Naive thymus-derived CD4-positive, alpha-beta T cell (primary cell): ENCODE measurements around the gene PAK4. TPM values are rescaled to one million over a fixed set of nuclear protein-coding genes. Genes with fewer than 3 reads are reported as not detected.

Experiments used
- ATAC-seq: fragments of 150-1000 bp; cut with Tn5 transposase; 2 replicates; pipeline ENCODE4 v1.10.0; 2021; ENCODE audit warnings: mild to moderate bottlenecking, moderate library complexity
- CTCF ChIA-PET: fragments of 350-600 bp; sonication (Branson Sonifier 250); formaldehyde crosslinking; loops from one replicate; lab custom pipeline; 2021; ENCODE audit warnings: antibody characterized with exemption; lab: Charles Lee
- POLR2A ChIA-PET: fragments of 350-600 bp; sonication (Branson Sonifier 250); formaldehyde crosslinking; loops from one replicate; lab custom pipeline; 2021; ENCODE audit warnings: antibody characterized with exemption, inconsistent platforms; lab: Charles Lee
- DNase-seq, 9 donors: peaks; one replicate each; pipeline versions ENCODE4 v3.0.0 to v3.0.0-alpha.2; 2020 to 2022; ENCODE audit warnings: mixed read lengths in 1 of 9
- H3K27ac ChIP-seq: one replicate; pipeline ENCODE4 v1.7.0; 2013; ENCODE audit warnings: mild to moderate bottlenecking, low read depth, low read length, moderate library complexity
- H3K27me3 ChIP-seq, 2 donors: one replicate each; pipeline ENCODE4 v1.7.0; 2013; ENCODE audit warnings: low read length in 2 of 2, mild to moderate bottlenecking in 2 of 2, moderate library complexity in 2 of 2; ENCODE audit not compliant: control insufficient read depth in 2 of 2, insufficient read depth in 2 of 2
- H3K36me3 ChIP-seq, 3 experiments: 1 replicate in 2 of 3; 2 replicates in 1 of 3; pipeline ENCODE4 v1.7.0; 2013; ENCODE audit warnings: low read length in 3 of 3, mild to moderate bottlenecking in 3 of 3, moderate library complexity in 1 of 3; ENCODE audit not compliant: insufficient read depth in 3 of 3, control insufficient read depth in 2 of 3
- H3K4me1 ChIP-seq, 2 donors: one replicate each; pipeline ENCODE4 v1.7.0; 2013; ENCODE audit warnings: low read length in 2 of 2, mild to moderate bottlenecking in 2 of 2, moderate library complexity in 1 of 2; ENCODE audit not compliant: control insufficient read depth in 2 of 2, insufficient read depth in 2 of 2
- H3K4me3 ChIP-seq: 2 replicates; pipeline ENCODE4 v1.7.0; 2013; ENCODE audit warnings: mild to moderate bottlenecking, low read length
- H3K9me3 ChIP-seq, 3 experiments: 1 replicate in 2 of 3; 2 replicates in 1 of 3; pipeline ENCODE4 v1.7.0; 2013; ENCODE audit warnings: low read length in 3 of 3; ENCODE audit not compliant: control insufficient read depth in 2 of 3
- H3K27ac Mint-ChIP-seq, 9 donors: one replicate each; pipeline ENCODE4 v1.8.0; 2020 to 2022; ENCODE audit warnings: mixed read lengths in 9 of 9, mild to moderate bottlenecking in 8 of 9, moderate library complexity in 5 of 9, inconsistent platforms in 2 of 9
- H3K27me3 Mint-ChIP-seq, 5 donors: one replicate each; pipeline ENCODE4 v1.8.0; 2021 to 2022; ENCODE audit warnings: mixed read lengths in 5 of 5, mild to moderate bottlenecking in 1 of 5
- H3K36me3 Mint-ChIP-seq, 5 donors: one replicate each; pipeline ENCODE4 v1.8.0; 2020 to 2022; ENCODE audit warnings: mixed read lengths in 5 of 5, mild to moderate bottlenecking in 3 of 5, inconsistent platforms in 1 of 5
- H3K4me1 Mint-ChIP-seq, 7 donors: one replicate each; pipeline ENCODE4 v1.8.0; 2020 to 2022; ENCODE audit warnings: mixed read lengths in 7 of 7, mild to moderate bottlenecking in 3 of 7, inconsistent platforms in 1 of 7
- H3K4me3 Mint-ChIP-seq, 10 donors: one replicate each; pipeline ENCODE4 v1.8.0; 2020 to 2022; ENCODE audit warnings: mild to moderate bottlenecking in 10 of 10, mixed read lengths in 10 of 10, moderate library complexity in 6 of 10, inconsistent platforms in 2 of 10
- H3K9me3 Mint-ChIP-seq, 11 donors: one replicate each; pipeline ENCODE4 v1.8.0; 2020 to 2022; ENCODE audit warnings: mixed read lengths in 11 of 11, mild to moderate bottlenecking in 4 of 11, inconsistent platforms in 1 of 11, moderate library complexity in 1 of 11
- intact Hi-C, 2 donors: fragments of 100-400 bp; cut with micrococcal nuclease; formaldehyde crosslinking; loops; one replicate each; pipeline ENCODE4 v1.15.1; 2023
- polyA plus RNA-seq, 2 donors: library from polyadenylated mRNA; unstranded; fragments of 300-500 nt; fragmentation: Illumina TruSeq; gene quantifications; one replicate each; pipeline ENCODE4 v1.2.3, GENCODE V29; 2021
- total RNA-seq, 6 experiments: library from RNA in 5 of 6; stranded (reverse) in 5 of 6; gene quantifications; 1 replicate in 5 of 6; 2 replicates in 1 of 6; pipeline ENCODE4 v1.2.3 and lab custom pipeline; 2021 to 2026

The PAK4 gene
- total and polyA plus RNA-seq, 7 experiments from 2014 or later = 1.0 to 17.5 (median 10.4) TPM

GRCh38 chr19:39196320-39196719 is 70.7 kb downstream of the PAK4 start:
- DNase-seq = no peak
- Histone ChIP-seq H3K4me1 (peaks cover 9 to 16% of the 10 kb centered on the region in 2 donors), H3K4me3 (no peak overlapping the region), H3K27ac (no peak overlapping the region), H3K36me3 (no peaks in the 10 kb centered on the region), H3K9me3 (no peaks in the 10 kb centered on the region), H3K27me3 (peaks cover 0 to 19% of the 10 kb centered on the region in 2 donors)
- ChIA-PET CTCF (no interaction called here), POLR2A (no interaction called here)
- Mint-ChIP-seq H3K27me3 (peaks cover 40 to 77% (median 57%) of the 10 kb centered on the region in 5 donors), H3K4me3 (peak overlapping the region in 5 of 10 donors; percentile 12 to 74 (median 33)), H3K27ac (no peak overlapping the region), H3K9me3 (no peaks in the 10 kb centered on the region), H3K4me1 (peaks cover 12 to 24% (median 19%) of the 10 kb centered on the region in 7 donors), H3K36me3 (peaks cover 0 to 2% (median 0%) of the 10 kb centered on the region in 5 donors)
- intact Hi-C loops = no loop called here
- ATAC-seq = peak; percentile 4

- no peaks in the 10 kb centered on the region for H3K9me3 Mint-ChIP-seq
Measured at GRCh38 chr19:39196860-39197562, 71.4 kb downstream of the PAK4 start, which contains the start of gene NCCRP1. NCCRP1 (plus strand) TSS chr19:39196964; CDS start chr19:39196983, 19 bp downstream.

GRCh38 chr19:39197808-39198207 is 72.2 kb downstream of the PAK4 start:
- H3K4me3 ChIP-seq = no peak overlapping the region
- H3K36me3 ChIP-seq = no peaks in the 10 kb centered on the region
- peaks cover 12 to 24% (median 19%) of the 10 kb centered on the region in 7 donors for H3K4me1 Mint-ChIP-seq
- H3K27me3 ChIP-seq = peaks cover 0 to 24% of the 10 kb centered on the region in 2 donors
- peaks cover 50 to 85% (median 69%) of the 10 kb centered on the region in 5 donors for H3K27me3 Mint-ChIP-seq
- no peaks in the 10 kb centered on the region for H3K9me3 Mint-ChIP-seq
- ChIA-PET POLR2A (no interaction called here), CTCF (no interaction called here)
- intact Hi-C loops = no loop called here
- peaks cover 9 to 16% of the 10 kb centered on the region in 2 donors for H3K4me1 ChIP-seq
- ATAC-seq (no peak), DNase-seq (no peak)
- H3K27ac Mint-ChIP-seq = no peak overlapping the region
- peaks cover 0 to 2% (median 0%) of the 10 kb centered on the region in 5 donors for H3K36me3 Mint-ChIP-seq
- H3K27ac ChIP-seq = no peak overlapping the region
- peak overlapping the region in 3 of 10 donors; percentile 52 to 74 (median 56) for H3K4me3 Mint-ChIP-seq
- H3K9me3 ChIP-seq = no peaks in the 10 kb centered on the region

More at GRCh38 chr19:39196860-39197562, 71.4 kb downstream of the PAK4 start, which contains the start of gene NCCRP1:
- peaks cover 0 to 19% of the 10 kb centered on the region in 2 donors for H3K27me3 ChIP-seq
- H3K4me1 ChIP-seq = peaks cover 9 to 16% of the 10 kb centered on the region in 2 donors
- H3K9me3 ChIP-seq = no peaks in the 10 kb centered on the region
- Mint-ChIP-seq H3K36me3 (peaks cover 0 to 2% (median 0%) of the 10 kb centered on the region in 5 donors), H3K27me3 (peaks cover 46 to 78% (median 63%) of the 10 kb centered on the region in 5 donors), H3K27ac (no peak within 1 kb of the TSS), H3K4me3 (peak within 1 kb of the TSS; percentile 53 to 94 (median 63)), H3K4me1 (peaks cover 12 to 24% (median 19%) of the 10 kb centered on the region in 7 donors)
- no peak within 1 kb of the TSS for H3K4me3 ChIP-seq
- DNase-seq (no peak), ATAC-seq (no peak)
- POLR2A ChIA-PET = no interaction called here
- CTCF ChIA-PET = interaction anchor here (0.7 kb wide), 1 partner anchor 10 kb away, joined by 5 read pairs; no protein-coding TSS in a partner anchor
- intact Hi-C loops = no loop called here
- H3K36me3 ChIP-seq = no peaks in the 10 kb centered on the region
- no peak within 1 kb of the TSS for H3K27ac ChIP-seq

- peaks cover 9 to 16% of the 10 kb centered on the region in 2 donors for H3K4me1 ChIP-seq
- H3K36me3 ChIP-seq = no peaks in the 10 kb centered on the region
- DNase-seq (no peak), ATAC-seq (no peak)
- H3K9me3 ChIP-seq = no peaks in the 10 kb centered on the region
- ChIA-PET CTCF (no interaction called here), POLR2A (no interaction called here)
- Mint-ChIP-seq H3K4me3 (peak overlapping the region in 1 of 10 donors; percentile 34), H3K27me3 (peaks cover 53 to 88% (median 70%) of the 10 kb centered on the region in 5 donors), H3K9me3 (no peaks in the 10 kb centered on the region), H3K4me1 (peaks cover 12 to 24% (median 19%) of the 10 kb centered on the region in 7 donors), H3K27ac (no peak overlapping the region), H3K36me3 (peaks cover 0 to 2% (median 0%) of the 10 kb centered on the region in 5 donors)
- H3K27ac ChIP-seq = no peak overlapping the region
- H3K27me3 ChIP-seq = peaks cover 0 to 29% of the 10 kb centered on the region in 2 donors
- H3K4me3 ChIP-seq = no peak overlapping the region
- intact Hi-C loops = no loop called here
Measured at GRCh38 chr19:39199025-39199424, 73.4 kb downstream of the PAK4 start.

- Histone ChIP-seq H3K36me3 (no peaks in the 10 kb centered on the region), H3K4me1 (peaks cover 9 to 16% of the 10 kb centered on the region in 2 donors), H3K27me3 (peaks cover 0 to 31% of the 10 kb centered on the region in 2 donors), H3K27ac (no peak overlapping the region), H3K4me3 (no peak overlapping the region), H3K9me3 (no peaks in the 10 kb centered on the region)
- CTCF ChIA-PET = no interaction called here
- ATAC-seq = no peak
- POLR2A ChIA-PET = interaction anchor here (0.5 kb wide), 1 partner anchor 134 kb away, joined by 3 read pairs; no protein-coding TSS in a partner anchor
- Mint-ChIP-seq H3K27ac (no peak overlapping the region), H3K4me1 (peaks cover 9 to 20% (median 18%) of the 10 kb centered on the region in 7 donors), H3K4me3 (no peak overlapping the region), H3K27me3 (peaks cover 51 to 91% (median 69%) of the 10 kb centered on the region in 5 donors), H3K36me3 (peaks cover 0 to 2% (median 0%) of the 10 kb centered on the region in 5 donors), H3K9me3 (no peaks in the 10 kb centered on the region)
- DNase-seq = no peak
- intact Hi-C loops = no loop called here
Measured at GRCh38 chr19:39200066-39200802, 74.6 kb downstream of the PAK4 start.

- peaks cover 0 to 28% of the 10 kb centered on the region in 2 donors for H3K27me3 ChIP-seq
- no peak overlapping the region for H3K27ac ChIP-seq
- intact Hi-C loops = no loop called here
- POLR2A ChIA-PET = no interaction called here
- DNase-seq (no peak), ATAC-seq (no peak)
- peaks cover 0 to 2% (median 0%) of the 10 kb centered on the region in 5 donors for H3K36me3 Mint-ChIP-seq
- peaks cover 46 to 88% (median 64%) of the 10 kb centered on the region in 5 donors for H3K27me3 Mint-ChIP-seq
- H3K4me3 Mint-ChIP-seq = no peak overlapping the region
- no peaks in the 10 kb centered on the region for H3K9me3 ChIP-seq
- CTCF ChIA-PET = no interaction called here
- no peaks in the 10 kb centered on the region for H3K9me3 Mint-ChIP-seq
- peaks cover 8 to 12% of the 10 kb centered on the region in 2 donors for H3K4me1 ChIP-seq
- H3K4me1 Mint-ChIP-seq = peaks cover 4 to 14% (median 13%) of the 10 kb centered on the region in 7 donors
- no peaks in the 10 kb centered on the region for H3K36me3 ChIP-seq
- H3K27ac Mint-ChIP-seq = peak overlapping the region in 1 of 9 donors; percentile 60
- H3K4me3 ChIP-seq = no peak overlapping the region
Measured at GRCh38 chr19:39200803-39201115, 75.2 kb downstream of the PAK4 start.
